Inflammatory macrophage treated with lipopolysaccharide for 4 hours (primary cell): Measurements from ENCODE around the gene ZNF793.
A peak's percentile ranks its signal among the peaks of the same experiment; 100 is the strongest.

ENCODE experiments used
- DNase-seq: peaks from one replicate; pipeline ENCODE4 v3.0.0-alpha.2; 2020

ZNF793 gene

GRCh38 chr19:37506387-37507166, at the start of gene ZNF793:
Gene ZNF793, plus strand, starts transcription at chr19:37506939. Its CDS starts 16,501 bp downstream, at chr19:37523440.
- peak; percentile 1 for DNase-seq

DNA sequence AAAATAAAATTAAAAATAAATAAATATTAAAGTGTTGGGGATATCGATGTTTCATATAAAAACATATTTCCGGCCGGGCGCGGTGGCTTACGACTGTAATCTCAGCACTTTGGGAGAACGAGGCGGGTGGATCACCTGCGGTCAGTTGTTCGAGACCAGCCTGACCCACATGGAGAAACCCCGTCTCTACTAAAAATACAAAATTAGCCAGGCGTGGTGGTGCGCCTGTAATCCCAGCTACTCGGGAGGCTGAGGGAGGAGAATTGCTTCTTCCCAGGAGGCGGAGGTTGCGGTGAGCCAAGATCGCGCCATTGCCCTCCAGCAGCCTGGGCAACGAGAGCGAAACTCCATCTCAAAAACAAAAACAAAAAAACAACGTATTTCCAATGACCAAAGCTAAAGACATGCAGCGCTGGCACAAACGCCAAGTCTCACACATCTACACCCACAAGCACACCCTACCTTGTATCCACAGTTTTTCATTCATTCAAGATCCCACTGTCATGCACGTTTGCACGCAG, 40.4 kb upstream of the ZNF793 start:
- DNase-seq = no peak

- peak; percentile 81 for DNase-seq
These were observed 39.7 kb upstream of the ZNF793 start, which contains the start of gene ZNF569 for GRCh38 chr19:37466798-37467607. Gene ZNF569, minus strand, starts transcription at chr19:37467444. Its CDS starts 22,523 bp downstream, at chr19:37444921.

GRCh38 chr19:37467608-37468090, 39.1 kb upstream of the ZNF793 start:
- no peak for DNase-seq

- peak; percentile 81 for DNase-seq
These were observed 37.6 kb upstream of the ZNF793 start, which contains the start of gene ZNF570 for GRCh38 chr19:37468961-37469777. Gene ZNF570, plus strand, starts transcription at chr19:37469356. Its CDS starts 999 bp downstream, at chr19:37470355.

GRCh38 chr19:37470216-37470615, 36.5 kb upstream of the ZNF793 start:
- no peak for DNase-seq

DNA sequence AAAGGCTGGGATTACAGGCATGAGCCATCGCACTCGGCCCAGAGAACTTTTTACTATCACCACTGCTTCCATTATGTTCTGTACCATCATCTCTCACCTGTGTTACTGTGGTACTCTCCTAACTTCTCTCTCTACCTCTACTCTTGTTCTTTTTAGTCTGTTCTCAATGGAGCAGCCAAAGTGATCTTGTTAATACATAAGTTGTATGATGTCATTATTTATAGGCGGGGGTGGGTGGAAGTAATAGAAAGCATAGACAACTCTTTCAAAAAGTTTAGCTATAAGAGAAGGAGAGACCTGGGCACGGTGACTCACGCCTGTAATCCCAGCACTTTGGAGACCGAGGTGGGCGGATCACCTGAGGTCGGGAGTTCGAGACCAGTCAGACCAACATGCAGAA, 34.6 kb upstream of the ZNF793 start:
- DNase-seq = no peak

DNA sequence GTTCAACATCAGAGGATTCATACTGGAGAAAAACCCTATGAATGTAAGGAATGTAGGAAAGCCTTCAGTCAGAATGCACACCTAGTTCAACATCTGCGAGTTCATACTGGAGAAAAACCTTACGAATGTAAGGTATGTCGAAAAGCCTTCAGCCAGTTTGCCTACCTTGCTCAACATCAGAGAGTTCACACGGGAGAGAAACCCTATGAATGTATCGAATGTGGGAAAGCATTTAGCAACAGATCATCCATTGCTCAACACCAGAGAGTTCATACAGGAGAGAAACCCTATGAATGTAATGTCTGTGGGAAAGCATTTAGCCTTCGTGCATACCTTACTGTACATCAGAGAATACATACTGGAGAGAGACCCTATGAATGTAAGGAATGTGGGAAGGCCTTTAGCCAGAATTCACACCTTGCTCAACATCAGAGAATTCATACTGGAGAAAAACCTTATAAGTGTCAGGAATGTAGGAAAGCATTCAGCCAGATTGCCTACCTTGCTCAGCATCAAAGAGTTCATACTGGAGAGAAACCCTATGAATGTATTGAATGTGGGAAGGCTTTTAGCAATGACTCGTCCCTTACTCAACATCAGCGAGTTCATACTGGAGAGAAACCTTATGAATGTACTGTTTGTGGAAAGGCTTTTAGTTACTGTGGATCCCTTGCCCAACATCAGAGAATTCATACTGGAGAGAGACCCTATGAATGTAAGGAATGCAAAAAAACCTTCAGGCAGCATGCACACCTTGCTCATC, 22.2 kb upstream of the ZNF793 start:
- no peak for DNase-seq

DNA sequence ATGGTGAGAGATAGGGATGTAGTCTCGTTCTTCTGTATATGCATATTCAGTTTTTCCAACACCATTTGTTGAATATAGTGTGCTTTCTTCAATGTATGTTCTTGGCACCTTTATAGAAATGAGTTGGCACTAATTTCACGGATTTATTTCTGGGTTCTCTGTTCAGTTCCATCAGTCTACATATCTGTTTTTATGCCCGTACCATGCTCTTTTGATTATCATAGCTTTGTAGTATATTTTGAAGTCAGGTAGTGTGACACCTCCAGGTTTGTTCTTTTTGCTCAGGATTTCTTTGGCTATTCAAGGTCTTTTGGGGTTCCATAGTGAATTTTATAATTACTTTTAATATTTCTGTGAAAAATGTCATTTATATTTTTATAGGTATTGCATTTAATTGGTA, 14.5 kb upstream of the ZNF793 start:
- no peak for DNase-seq

DNA sequence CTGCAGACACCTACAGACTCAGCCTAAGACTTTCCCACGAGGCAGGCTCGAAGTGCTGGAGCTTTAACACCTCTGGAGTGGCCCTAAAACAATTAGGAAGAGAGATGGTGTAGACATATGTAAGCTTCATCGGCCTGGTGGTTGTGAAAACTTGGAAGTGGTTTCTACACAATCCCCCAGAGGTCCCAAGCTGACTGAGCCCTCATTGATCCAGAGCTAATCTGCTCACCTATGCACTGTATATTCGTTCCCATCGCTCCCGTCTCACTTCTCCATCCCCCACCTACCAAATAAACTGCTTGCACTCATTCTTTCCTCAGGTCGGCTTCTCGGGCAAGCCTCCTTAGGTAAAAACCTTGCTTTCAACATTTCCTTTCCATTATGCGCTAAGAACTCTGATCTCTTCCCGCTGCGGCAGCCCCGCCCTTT, 767 bp upstream of the ZNF793 start:
- DNase-seq = no peak

DNA sequence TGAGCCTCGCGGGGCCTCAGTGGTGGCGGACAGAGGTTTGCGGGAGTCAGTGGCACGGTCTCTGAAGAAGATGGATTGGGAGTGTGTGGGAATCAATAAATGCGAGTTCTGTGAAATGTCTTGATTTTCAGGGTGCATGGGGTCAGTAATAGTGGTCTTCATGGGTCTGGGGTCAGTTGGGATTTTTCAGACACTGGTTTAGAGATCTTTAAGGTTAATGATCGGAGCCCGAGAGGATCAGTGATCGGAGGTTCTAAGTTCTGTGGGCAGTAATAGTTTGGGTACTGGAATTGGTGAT, 377 bp downstream of the ZNF793 start:
- no peak for DNase-seq

GRCh38 chr19:37511186-37511585, 4.4 kb downstream of the ZNF793 start:
- no peak for DNase-seq

GRCh38 chr19:37511821-37512220, 5.1 kb downstream of the ZNF793 start:
- no peak for DNase-seq

- no peak for DNase-seq
These were observed 6.7 kb downstream of the ZNF793 start for GRCh38 chr19:37513397-37513796.

DNA sequence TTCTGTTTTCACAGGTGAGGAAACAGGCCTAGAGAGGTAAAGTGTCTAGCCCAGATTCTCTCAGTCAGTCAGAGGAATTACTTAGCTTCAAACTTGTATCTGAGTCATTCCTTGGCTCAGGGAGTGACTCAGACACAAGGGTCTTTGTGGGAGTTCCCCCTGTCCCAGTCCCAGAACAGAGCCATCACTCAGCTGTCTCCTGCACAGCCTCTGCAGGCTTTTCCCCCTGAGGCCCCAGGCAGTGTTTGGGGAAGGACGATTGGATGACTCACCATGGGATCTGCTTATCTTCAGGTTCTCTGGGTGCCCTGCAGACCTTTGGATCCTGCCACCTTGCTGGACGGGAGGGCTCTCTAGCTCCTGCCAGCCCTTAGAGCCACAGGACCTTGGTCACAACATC, 13.2 kb downstream of the ZNF793 start:
- DNase-seq = no peak

DNA sequence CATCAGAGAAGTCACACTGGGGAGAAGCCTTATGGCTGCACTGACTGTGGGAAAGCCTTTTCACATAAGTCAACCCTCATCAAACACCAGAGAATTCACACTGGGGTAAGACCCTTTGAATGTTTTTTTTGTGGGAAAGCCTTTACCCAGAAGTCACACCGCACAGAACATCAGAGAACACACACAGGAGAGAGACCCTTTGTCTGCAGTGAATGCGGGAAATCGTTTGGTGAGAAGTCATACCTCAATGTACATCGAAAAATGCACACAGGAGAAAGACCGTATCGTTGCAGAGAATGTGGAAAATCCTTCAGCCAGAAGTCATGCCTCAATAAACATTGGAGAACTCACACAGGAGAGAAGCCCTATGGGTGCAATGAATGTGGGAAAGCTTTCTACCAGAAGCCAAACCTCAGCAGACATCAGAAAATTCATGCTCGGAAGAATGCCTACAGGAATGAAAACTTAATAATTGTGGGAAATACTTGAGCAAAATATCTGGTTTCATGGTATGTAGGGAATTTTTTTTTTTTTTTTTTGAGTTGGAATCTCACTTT, 30.7 kb downstream of the ZNF793 start:
- no peak for DNase-seq

GRCh38 chr19:37551129-37551993, 44.6 kb downstream of the ZNF793 start:
- DNase-seq = peak; percentile 63

GRCh38 chr19:37563518-37563917, 56.8 kb downstream of the ZNF793 start:
- no peak for DNase-seq

- DNase-seq = no peak
These were observed 58.1 kb downstream of the ZNF793 start for GRCh38 chr19:37564624-37565369.

DNA sequence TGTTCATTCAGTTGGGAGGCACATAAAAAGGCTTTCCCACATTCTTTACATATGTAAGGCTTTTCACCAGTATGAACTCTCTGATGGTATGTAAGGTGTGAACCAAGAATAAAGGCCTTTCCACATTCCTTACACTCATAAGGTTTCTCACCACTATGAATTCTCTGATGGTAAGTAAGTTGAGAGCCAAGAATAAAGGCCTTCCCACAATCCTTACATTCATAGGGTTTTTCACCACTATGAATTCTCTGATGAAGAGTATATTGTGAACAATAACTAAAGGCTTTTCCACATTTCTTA, 58.6 kb downstream of the ZNF793 start:
- DNase-seq = no peak
